GM12872 (cell line): ENCODE measurements around the gene NUCKS1.

ENCODE experiments used
- TF ChIP-seq, protein P1 (sequence below): IDR thresholded peaks from 3 replicates; pipeline ENCODE4 v1.5.1; 2011; ENCODE audit warnings: low read depth, mild to moderate bottlenecking, low read length, moderate library complexity; ENCODE audit not compliant: insufficient read depth

The NUCKS1 gene

DNA sequence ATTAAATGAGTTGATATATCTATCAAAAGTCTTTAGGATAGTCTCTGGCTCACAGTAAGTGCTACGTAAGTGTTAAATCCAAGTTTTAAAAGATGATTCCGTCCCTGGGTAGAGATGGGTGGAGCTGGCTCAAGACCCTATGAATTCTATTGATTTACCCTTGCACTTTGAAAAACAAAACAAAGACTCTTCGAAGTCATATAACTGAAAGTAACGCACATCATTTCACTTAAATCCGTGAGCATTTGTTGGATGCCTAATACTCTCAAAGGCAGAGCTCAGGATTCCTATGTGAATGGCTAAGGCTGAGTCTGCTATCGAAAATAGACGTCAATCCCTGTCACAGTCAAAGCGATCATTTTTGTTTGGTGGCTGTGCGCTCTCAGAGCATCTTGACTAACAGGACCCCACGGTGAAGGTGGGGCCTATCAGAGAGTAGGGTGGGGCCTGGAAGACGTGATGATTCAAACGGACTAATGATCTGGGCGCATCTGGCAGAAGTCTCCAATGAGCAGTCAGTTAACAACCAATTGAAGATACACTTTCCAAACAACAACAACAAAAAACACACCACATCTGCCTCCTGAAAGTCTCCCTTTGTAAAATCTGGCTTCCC is 1.2 kb upstream of the NUCKS1 start:
- TF ChIP-seq, protein P1, sequence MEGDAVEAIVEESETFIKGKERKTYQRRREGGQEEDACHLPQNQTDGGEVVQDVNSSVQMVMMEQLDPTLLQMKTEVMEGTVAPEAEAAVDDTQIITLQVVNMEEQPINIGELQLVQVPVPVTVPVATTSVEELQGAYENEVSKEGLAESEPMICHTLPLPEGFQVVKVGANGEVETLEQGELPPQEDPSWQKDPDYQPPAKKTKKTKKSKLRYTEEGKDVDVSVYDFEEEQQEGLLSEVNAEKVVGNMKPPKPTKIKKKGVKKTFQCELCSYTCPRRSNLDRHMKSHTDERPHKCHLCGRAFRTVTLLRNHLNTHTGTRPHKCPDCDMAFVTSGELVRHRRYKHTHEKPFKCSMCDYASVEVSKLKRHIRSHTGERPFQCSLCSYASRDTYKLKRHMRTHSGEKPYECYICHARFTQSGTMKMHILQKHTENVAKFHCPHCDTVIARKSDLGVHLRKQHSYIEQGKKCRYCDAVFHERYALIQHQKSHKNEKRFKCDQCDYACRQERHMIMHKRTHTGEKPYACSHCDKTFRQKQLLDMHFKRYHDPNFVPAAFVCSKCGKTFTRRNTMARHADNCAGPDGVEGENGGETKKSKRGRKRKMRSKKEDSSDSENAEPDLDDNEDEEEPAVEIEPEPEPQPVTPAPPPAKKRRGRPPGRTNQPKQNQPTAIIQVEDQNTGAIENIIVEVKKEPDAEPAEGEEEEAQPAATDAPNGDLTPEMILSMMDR = no peak

DNA sequence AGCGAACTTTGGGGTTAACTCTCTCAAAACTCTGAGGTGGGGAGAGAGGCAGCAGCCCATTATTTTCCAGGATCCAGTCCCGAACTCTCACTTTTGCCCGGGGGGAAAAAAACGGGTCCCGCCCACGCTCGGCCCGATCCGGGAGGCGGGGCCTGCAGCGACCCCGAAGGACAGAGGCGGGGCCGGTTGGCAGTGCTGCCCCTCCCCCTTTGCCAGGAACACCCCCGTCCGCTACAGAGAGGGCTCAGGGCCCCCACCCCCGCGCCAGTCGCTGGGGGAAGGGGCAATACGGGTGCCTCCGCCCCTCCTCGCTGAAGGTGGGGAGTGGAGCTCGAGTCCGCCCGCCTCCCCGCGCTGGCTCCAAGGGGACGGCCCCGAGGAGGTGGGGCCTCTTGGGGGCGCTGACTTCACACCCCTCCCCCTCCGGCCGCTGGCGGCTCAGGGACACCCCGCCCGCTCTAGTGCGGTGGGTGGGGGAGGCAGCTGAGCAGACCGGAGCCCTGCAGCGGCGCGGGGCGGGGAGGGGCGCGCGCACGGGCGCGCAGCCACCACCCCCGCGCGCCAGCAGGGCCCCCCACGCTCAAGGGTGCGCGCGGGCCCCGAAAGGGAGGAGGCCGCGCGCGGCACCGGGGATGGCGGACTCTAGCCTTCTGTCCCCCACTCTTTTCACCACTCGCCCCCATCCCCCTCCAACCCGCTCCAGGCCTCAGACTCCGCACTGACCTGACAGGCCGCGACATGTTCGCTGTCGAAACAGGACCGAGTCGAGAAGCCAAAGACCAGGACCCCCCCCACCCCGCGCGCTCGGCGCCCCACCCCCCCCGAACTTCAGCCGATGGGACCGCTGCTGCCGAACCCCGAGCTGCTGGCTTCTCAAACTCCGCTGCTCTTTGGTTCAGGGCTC is 496 bp downstream of the NUCKS1 start:
- TF ChIP-seq, protein P1 = no peak

DNA sequence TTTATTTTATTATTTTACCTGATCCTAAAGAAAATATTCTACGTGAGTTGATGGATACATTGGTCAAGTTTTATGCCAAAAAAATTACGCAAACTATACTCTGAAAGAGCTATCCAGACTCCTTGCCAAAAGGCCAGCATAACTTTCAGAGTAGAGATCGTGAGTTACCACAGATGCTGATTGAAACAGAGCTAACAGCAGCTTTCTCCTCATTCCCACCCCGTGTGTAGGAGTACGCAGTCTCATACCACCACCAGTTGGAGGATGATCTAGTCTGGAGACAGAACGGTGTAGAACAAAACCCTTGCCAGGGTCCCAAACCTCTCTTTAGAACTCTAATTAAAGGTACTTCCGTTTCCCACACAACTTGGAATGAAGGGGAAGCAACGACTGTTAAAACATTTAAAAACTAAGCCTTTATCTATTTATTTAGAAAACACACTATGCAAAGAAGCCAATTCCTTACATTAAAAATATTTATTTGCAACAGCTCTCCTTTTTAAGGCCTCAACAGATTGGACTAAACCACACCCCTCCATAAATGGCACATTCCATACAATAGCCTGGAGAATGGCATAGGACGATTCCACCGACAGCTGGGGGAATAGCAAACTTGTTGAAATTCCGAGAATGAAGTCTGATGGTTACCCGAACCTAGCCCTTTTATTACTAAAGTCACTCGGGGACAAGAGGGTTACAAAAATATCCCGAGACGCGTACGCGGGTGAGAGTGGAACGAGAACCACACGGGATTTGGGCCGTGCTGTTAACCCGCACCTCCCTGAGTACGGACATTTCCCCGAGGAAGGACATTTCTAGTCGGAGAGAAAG is 1.4 kb downstream of the NUCKS1 start:
- TF ChIP-seq, protein P1 = no peak

DNA sequence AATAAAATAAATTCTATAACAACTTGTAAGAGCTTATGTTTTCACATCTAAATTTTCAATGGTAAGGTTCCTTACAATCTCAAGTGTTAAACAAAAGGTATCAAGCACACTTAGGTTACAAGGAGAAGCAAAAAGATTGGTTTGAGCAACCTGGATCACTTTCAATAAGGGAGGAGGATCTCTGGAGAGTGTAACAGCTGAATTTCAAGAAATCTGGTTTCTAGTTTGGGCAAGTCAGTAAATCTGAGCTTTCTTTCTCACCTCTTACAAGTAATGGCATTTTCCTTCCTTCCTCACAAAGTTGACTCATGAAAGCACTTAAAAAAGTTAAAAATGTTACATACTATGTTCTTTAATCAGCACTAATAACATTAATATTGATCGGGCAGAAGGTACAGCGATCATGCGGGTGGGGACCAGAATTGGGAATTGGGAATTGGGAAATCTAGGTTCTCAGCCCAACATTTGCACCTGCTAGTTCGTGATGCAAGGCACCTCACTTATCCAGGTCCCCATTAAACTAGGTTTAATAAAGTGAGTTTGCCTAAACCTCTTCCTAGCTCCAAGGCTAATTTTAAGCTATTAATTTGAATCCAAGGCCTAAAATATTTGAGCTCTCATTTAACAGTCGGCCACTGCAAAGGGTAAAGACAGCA is 3.1 kb downstream of the NUCKS1 start:
- TF ChIP-seq, protein P1 = no peak

DNA sequence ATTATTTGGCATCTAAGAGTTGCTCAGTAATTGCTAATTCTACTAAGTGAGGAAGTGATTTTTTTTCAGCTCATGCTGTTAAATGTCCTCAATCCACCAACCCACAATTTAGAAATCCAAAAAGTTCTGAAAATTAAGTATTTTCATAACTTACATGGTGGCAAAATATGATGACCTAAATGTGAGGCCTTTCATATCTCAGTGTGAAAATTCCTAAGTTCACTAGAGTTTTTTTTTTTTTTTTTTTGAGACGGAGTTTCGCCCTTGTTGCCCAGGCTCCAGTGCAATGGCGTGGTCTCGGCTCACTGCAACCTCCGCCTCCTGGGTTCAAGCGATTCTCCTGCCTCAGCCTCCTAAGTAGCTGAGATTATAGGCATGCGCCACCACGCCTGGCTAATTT is 5.6 kb downstream of the NUCKS1 start:
- TF ChIP-seq, protein P1 = no peak

DNA sequence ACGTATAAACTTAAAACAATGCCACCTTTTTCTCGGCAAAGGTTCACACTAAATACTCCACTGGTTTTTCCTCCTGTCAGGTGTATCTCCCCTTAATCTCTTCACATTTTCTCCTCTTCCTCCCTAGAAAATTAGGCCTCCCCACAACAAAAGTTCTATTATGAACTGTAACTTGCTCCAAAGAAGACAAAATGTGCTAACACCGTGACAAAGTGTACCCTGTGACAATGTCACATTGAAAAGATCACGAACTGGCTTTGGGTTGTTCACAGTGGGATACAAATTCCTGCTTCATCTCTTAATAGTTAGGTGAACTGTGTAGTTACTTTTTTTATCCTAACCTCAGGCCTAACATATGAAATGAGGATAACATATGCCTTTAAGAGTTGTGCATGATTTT is 6.0 kb downstream of the NUCKS1 start:
- TF ChIP-seq, protein P1 = no peak

DNA sequence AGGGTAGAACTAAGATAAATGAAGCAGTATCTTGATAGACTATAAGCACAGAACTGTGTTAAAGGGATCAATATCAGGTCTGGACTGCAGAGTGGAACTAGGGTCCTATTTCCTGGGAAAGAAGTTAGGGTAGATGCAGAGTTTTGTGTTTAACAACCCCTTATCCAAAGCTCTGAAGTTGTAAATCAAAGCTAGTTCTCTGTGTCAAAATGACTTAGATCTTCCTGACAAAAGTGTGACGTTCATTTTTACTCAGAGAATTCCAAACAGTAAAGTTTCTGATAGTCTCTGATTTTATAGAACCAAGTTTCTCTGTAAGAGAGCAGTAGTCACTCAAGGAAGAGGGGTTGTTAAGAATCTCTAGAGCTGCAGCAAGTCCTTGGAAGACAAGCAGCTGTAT is 8.3 kb downstream of the NUCKS1 start:
- TF ChIP-seq, protein P1 = no peak
